GM19468 (cell line): ENCODE data around the gene PSTPIP1.
"Not testable (repeated sequence)": the region's sequence is repeated elsewhere in the genome, so short reads cannot be mapped to it uniquely, and the experiment has no call there.

Source experiments
- ATAC-seq: cut with Tn5 transposase; IDR thresholded peaks from one replicate; pipeline ENCODE4 v1.9.1; 2021; ENCODE audit warnings: mild to moderate bottlenecking, moderate library complexity, moderate number of reproducible peaks; ENCODE audit not compliant: unreplicated experiment; ENCODE audit errors: extremely low read depth

Gene PSTPIP1

GRCh38 chr15:76994971-76995945 lies at the start of gene PSTPIP1:
TSS of gene PSTPIP1 (plus strand) at chr15:76995126. CDS start at chr15:76995574, 448 bp downstream.
- ATAC-seq: peak; percentile 62

- no peak for ATAC-seq
These were observed 49.3 kb upstream of the PSTPIP1 start for GRCh38 chr15:76945494-76946093.

GRCh38 chr15:76947454-76947853 lies 47.5 kb upstream of the PSTPIP1 start:
- no peak for ATAC-seq

- no peak for ATAC-seq
These were observed 43.7 kb upstream of the PSTPIP1 start for GRCh38 chr15:76951220-76951619.

GRCh38 chr15:76953913-76954312 lies 41.0 kb upstream of the PSTPIP1 start:
- ATAC-seq: no peak

DNA sequence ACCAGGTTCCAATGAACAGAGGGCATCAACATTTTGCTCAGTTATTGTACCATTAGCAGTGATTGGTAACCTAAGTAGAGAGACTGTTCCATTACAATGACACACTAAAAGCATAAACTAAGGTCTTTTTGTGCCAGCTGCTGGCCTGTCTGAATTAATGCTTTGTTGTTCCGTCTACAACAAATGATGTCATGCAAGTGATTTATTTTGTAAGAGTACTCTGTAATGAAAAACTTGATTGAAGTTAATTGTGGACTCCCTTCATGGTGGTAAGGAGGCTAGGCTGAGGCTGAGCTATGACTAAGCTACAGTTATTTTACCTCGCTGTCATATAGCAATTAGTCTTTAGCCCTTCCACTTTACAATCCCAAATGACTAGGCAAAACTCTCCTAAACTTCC lies 40.2 kb upstream of the PSTPIP1 start:
- ATAC-seq: no peak

DNA sequence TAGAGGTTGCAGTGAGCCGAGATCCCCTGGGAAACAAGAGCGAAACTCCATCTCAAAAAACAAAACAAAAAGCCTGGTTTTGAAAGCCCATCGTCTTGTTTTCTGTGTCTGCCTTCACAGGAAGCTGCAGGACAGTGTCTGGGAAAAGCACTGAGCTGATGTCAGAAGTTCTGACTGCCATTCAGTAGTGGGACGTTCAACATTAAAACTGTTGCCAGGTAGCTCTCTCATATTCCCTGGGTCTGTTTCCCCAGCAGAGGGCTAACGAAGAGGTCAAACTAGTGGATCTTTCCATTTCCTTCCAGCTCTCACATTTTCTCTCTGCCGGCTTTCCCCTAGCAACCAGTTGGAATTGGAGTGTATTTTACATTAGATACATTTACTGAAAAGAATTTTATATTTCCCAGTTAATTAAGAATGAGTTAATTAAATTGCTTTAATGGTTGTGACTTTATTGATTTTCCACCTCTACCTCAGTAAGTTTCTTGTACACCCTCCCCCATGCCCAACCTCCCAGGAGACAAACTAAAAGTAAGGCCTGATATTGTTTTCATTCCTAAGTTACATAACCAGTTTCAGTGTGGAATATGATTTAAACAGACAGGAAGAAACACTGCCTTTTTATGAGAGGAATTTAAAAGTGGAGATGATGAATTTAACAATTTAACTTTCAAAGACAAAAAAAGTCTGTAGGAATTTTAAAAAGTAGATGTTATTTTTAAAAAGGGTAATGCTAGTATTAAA lies 33.5 kb upstream of the PSTPIP1 start:
- ATAC-seq: no peak

GRCh38 chr15:76962337-76963013 lies 32.5 kb upstream of the PSTPIP1 start:
- ATAC-seq: no peak

- no peak for ATAC-seq
These were observed 31.3 kb upstream of the PSTPIP1 start for GRCh38 chr15:76963596-76963995.

- ATAC-seq: no peak
These were observed 30.8 kb upstream of the PSTPIP1 start for GRCh38 chr15:76964157-76964556.

GRCh38 chr15:76966051-76966450 lies 28.9 kb upstream of the PSTPIP1 start:
- ATAC-seq: not testable (repeated sequence)

GRCh38 chr15:76967067-76967466 lies 27.9 kb upstream of the PSTPIP1 start:
- ATAC-seq: no peak

DNA sequence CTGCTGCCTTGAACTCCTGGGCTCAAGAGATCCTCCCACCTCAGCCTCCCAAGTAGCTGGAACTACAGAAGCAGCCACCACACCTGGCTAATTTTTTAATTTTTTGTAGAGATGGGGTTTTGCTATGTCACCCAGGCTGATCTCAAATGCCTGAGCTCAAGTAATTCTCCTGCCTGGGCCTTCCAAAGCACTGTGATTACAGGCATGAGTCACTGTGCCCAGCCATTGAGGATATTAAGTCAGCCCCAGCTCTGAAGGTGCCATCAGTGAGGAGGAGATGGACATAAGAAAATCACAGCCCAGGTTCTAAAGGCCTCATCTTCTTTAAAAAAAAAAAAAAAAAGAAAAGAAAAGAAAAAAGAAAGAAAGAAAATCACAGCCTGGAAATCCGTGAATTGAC lies 26.6 kb upstream of the PSTPIP1 start:
- ATAC-seq: no peak

DNA sequence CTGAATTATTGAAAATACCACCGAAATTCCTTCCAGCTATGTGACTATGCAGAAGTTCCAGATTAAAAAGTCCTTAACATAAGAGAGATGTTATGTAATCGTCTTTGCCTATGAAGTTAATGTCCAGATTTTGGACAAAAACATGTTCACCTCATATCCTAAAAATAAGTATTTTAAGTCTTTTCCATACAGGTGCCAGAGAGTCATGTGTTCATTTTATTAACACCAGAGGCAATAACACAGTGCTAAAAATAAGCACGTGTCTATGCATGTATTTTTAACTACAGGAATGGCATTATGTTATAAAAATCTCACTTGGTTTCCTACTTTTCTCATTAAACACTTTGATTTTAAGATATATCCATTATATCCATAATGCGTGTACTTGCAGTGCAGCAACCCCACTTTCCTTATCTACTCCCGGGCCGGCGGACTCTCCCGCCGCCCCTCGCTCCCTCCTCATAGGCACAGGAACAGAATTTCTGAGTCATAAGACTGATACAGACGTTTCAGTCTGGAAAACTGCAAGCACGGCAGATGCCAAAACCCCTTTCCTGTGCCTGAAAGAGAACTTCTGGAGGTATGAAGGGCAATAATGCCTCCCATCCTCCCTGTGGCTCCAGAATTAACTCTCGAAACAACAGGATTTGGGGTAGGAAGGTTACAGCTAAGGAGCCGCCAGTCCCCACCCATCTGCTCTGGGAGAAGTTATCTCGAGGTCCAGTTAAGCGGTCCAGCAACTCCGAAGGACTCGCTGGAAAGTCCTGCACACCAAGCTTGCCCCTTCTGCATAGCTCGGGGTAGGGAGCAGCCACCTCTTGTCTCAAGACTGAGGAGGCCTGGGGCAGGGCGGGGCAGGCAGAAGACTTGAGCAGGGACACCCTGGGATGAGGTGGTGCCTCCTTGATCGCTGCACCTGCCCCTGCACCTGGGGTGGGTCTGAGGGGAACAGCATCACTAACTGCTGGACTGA lies 22.3 kb upstream of the PSTPIP1 start:
- ATAC-seq: no peak

- no peak for ATAC-seq
These were observed 21.6 kb upstream of the PSTPIP1 start for GRCh38 chr15:76973362-76973743.

DNA sequence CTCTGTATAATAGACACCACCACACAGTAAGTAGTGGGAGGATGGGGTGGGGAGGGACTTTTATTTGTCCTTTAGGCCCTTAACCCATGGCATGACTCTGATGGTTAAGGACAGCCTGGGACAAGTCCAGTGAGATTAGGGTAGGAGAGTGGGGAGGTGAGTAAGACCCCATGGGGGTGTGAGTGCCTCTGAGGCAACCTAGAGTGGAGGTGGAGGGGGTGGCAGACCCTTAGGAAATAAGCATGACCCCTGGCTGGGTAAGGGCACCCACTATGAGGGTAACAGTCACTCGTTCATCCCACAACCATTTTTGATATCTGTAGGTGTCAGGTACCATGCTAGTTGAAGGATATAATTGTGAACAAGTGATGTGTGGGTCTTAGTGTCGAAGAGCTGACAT lies 21.0 kb upstream of the PSTPIP1 start:
- no peak for ATAC-seq

- no peak for ATAC-seq
These were observed 20.4 kb upstream of the PSTPIP1 start for GRCh38 chr15:76974456-76975036.

- no peak for ATAC-seq
These were observed 18.8 kb upstream of the PSTPIP1 start for GRCh38 chr15:76976141-76976540.
